Activated naive CD4-positive, alpha-beta T cell treated with anti-CD3 and anti-CD28 coated beads, Interleukin-2, amount 10 ng/mL, durations not matched to agents 7 days and 5 days (primary cell): ENCODE data around the gene CAMSAP2.

Experiments
- CTCF ChIA-PET: fragments of 350-600 bp; sonication (Branson Sonifier 250); formaldehyde crosslinking; loops from one replicate; lab custom pipeline; 2021; ENCODE audit warnings: antibody characterized with exemption; lab: Charles Lee
- DNase-seq: peaks from one replicate; pipeline ENCODE4 v3.0.0-alpha.2; 2020
- H3K27ac Mint-ChIP-seq: one replicate; pipeline ENCODE4 v1.8.0; 2021; ENCODE audit warnings: mild to moderate bottlenecking, moderate library complexity, mixed read lengths
- H3K27me3 Mint-ChIP-seq: one replicate; pipeline ENCODE4 v1.8.0; 2021; ENCODE audit warnings: mild to moderate bottlenecking, mixed read lengths
- H3K36me3 Mint-ChIP-seq: one replicate; pipeline ENCODE4 v1.8.0; 2021; ENCODE audit warnings: mixed read lengths
- H3K4me1 Mint-ChIP-seq: one replicate; pipeline ENCODE4 v1.8.0; 2021; ENCODE audit warnings: mixed read lengths
- H3K4me3 Mint-ChIP-seq: one replicate; pipeline ENCODE4 v1.8.0; 2021; ENCODE audit warnings: mild to moderate bottlenecking, moderate library complexity, mixed read lengths
- H3K9me3 Mint-ChIP-seq: one replicate; pipeline ENCODE4 v1.8.0; 2021; ENCODE audit warnings: mixed read lengths

CAMSAP2 gene

GRCh38 chr1:200819726-200820125 lies 81.0 kb downstream of the CAMSAP2 start:
- Mint-ChIP-seq H3K36me3 (no peaks in the 10 kb centered on the region), H3K4me3 (no peak overlapping the region), H3K4me1 (no peaks in the 10 kb centered on the region), H3K27me3 (no peaks in the 10 kb centered on the region), H3K9me3 (no peaks in the 10 kb centered on the region), H3K27ac (no peak overlapping the region)
- CTCF ChIA-PET = interaction anchor here (0.7 kb wide), 1 partner anchor 284 kb away, joined by 4 read pairs; no protein-coding TSS in a partner anchor
- no peak for DNase-seq

DNA sequence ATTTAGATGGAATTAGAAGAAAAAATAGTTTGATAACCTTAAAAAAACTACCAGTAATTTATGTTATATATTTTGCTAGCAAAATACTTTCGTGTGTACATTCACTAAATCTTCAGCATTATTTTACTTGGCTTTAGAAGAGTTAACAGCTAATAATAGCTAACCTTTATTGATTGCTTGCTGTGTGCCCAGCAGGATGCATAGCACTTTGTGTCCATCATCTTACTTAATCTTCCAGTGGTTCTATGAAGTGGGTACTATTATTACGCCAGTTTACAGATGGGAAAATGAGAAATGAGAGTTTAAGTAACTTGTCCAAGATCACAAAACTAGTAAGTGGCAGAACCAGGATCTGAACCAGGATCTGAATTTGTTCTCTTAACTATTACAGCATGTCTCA lies 92.4 kb downstream of the CAMSAP2 start:
- Mint-ChIP-seq H3K9me3 (no peaks in the 10 kb centered on the region), H3K27ac (no peak overlapping the region), H3K27me3 (no peaks in the 10 kb centered on the region), H3K36me3 (no peaks in the 10 kb centered on the region), H3K4me3 (no peak overlapping the region), H3K4me1 (no peaks in the 10 kb centered on the region)
- CTCF ChIA-PET = no interaction called here
- no peak for DNase-seq

- H3K27ac Mint-ChIP-seq = no peak overlapping the region
- no peaks in the 10 kb centered on the region for H3K27me3 Mint-ChIP-seq
- no peaks in the 10 kb centered on the region for H3K4me1 Mint-ChIP-seq
- no peaks in the 10 kb centered on the region for H3K9me3 Mint-ChIP-seq
- H3K4me3 Mint-ChIP-seq = no peak overlapping the region
- no peaks in the 10 kb centered on the region for H3K36me3 Mint-ChIP-seq
- DNase-seq = no peak
- CTCF ChIA-PET = no interaction called here
Observed at GRCh38 chr1:200834383-200834782, 95.7 kb downstream of the CAMSAP2 start.

GRCh38 chr1:200836213-200836612 lies 97.5 kb downstream of the CAMSAP2 start:
- no peak overlapping the region for H3K4me3 Mint-ChIP-seq
- H3K4me1 Mint-ChIP-seq = no peaks in the 10 kb centered on the region
- no peaks in the 10 kb centered on the region for H3K9me3 Mint-ChIP-seq
- no peaks in the 10 kb centered on the region for H3K36me3 Mint-ChIP-seq
- no peaks in the 10 kb centered on the region for H3K27me3 Mint-ChIP-seq
- CTCF ChIA-PET = no interaction called here
- DNase-seq = no peak
- no peak overlapping the region for H3K27ac Mint-ChIP-seq

GRCh38 chr1:200837931-200838571 lies 99.4 kb downstream of the CAMSAP2 start:
- H3K27ac Mint-ChIP-seq = no peak overlapping the region
- H3K4me3 Mint-ChIP-seq = no peak overlapping the region
- CTCF ChIA-PET = interaction anchor here (0.9 to 1.8 kb wide), 4 partner anchors 30 to 279 kb away, joined by 3 to 6 read pairs (median 5); no protein-coding TSS in a partner anchor
- H3K9me3 Mint-ChIP-seq = no peaks in the 10 kb centered on the region
- H3K36me3 Mint-ChIP-seq = no peaks in the 10 kb centered on the region
- no peak for DNase-seq
- H3K4me1 Mint-ChIP-seq = no peaks in the 10 kb centered on the region
- H3K27me3 Mint-ChIP-seq = no peaks in the 10 kb centered on the region

GRCh38 chr1:200838676-200839445 lies 100.2 kb downstream of the CAMSAP2 start:
- CTCF ChIA-PET = interaction anchor here (0.9 to 1.8 kb wide), 3 partner anchors 31 to 280 kb away, joined by 3 to 5 read pairs (median 5); no protein-coding TSS in a partner anchor
- Mint-ChIP-seq H3K27me3 (no peaks in the 10 kb centered on the region), H3K9me3 (no peaks in the 10 kb centered on the region), H3K4me3 (no peak overlapping the region), H3K4me1 (no peaks in the 10 kb centered on the region), H3K36me3 (no peaks in the 10 kb centered on the region), H3K27ac (no peak overlapping the region)
- DNase-seq = no peak

DNA sequence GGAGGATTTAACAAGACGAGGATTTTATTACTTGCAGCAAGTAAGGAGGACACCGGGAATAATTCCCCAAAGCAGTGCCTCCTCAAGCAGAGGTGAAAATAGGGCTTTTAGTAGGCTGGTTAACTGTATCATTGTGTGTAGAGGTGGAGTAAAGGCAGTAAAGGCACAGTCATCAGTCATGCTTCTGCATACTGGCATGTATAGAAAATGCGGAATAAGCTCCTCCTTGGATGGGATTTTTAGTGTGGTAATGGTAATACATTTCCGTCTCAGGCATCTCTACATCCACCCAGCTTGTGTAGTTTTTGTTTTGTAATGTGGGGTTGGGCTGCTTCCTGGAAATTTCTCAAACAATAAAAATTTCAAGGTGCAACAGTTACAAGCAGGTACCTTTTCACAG lies 106.7 kb downstream of the CAMSAP2 start:
- Mint-ChIP-seq H3K4me3 (no peak overlapping the region), H3K27me3 (no peaks in the 10 kb centered on the region), H3K27ac (no peak overlapping the region), H3K4me1 (no peaks in the 10 kb centered on the region), H3K9me3 (no peaks in the 10 kb centered on the region), H3K36me3 (no peaks in the 10 kb centered on the region)
- CTCF ChIA-PET = no interaction called here
- no peak for DNase-seq

GRCh38 chr1:200846398-200846797 lies 107.7 kb downstream of the CAMSAP2 start:
- H3K4me1 Mint-ChIP-seq = no peaks in the 10 kb centered on the region
- no peaks in the 10 kb centered on the region for H3K9me3 Mint-ChIP-seq
- no peak overlapping the region for H3K27ac Mint-ChIP-seq
- H3K27me3 Mint-ChIP-seq = no peaks in the 10 kb centered on the region
- no peak overlapping the region for H3K4me3 Mint-ChIP-seq
- no peaks in the 10 kb centered on the region for H3K36me3 Mint-ChIP-seq
- CTCF ChIA-PET = no interaction called here
- DNase-seq = no peak

DNA sequence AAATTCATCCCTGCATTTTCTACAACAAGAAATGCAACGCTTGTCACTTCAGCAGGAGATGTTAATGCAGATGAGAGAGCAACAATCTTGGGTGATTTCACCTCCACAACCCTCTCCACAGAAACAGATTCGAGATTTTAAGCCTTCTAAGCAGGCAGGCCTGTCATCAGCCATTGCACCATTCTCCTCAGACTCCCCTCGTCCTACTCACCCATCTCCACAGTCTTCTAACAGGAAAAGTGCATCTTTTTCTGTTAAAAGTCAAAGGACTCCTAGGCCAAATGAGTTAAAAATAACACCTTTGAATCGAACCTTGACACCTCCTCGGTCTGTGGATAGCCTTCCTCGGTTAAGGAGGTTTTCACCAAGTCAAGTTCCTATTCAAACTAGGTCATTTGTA lies 110.7 kb downstream of the CAMSAP2 start:
- Mint-ChIP-seq H3K27me3 (no peaks in the 10 kb centered on the region), H3K4me3 (no peak overlapping the region), H3K9me3 (no peaks in the 10 kb centered on the region), H3K36me3 (no peaks in the 10 kb centered on the region), H3K4me1 (no peaks in the 10 kb centered on the region), H3K27ac (no peak overlapping the region)
- CTCF ChIA-PET = no interaction called here
- no peak for DNase-seq

DNA sequence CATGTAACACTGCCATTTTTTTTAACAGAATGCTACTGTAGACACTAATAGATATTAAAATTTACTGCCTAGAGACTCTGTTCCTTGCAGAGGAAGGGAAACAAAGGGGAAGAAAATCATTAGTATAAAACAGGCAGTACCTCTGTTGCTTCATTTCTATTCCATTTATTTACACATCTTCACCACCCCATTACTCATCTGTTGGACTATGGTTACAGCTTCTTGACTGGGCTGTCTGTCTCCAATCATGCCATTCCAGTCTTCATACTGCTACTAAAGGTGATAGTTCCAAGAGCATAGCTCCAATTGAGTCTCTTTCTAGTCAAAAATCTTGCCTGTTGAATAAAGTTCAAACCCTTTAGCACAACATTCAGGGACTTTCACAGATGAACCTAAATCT lies 111.9 kb downstream of the CAMSAP2 start:
- Mint-ChIP-seq H3K4me3 (no peak overlapping the region), H3K27me3 (no peaks in the 10 kb centered on the region), H3K27ac (no peak overlapping the region), H3K4me1 (no peaks in the 10 kb centered on the region), H3K36me3 (no peaks in the 10 kb centered on the region), H3K9me3 (no peaks in the 10 kb centered on the region)
- DNase-seq = no peak
- CTCF ChIA-PET = no interaction called here

DNA sequence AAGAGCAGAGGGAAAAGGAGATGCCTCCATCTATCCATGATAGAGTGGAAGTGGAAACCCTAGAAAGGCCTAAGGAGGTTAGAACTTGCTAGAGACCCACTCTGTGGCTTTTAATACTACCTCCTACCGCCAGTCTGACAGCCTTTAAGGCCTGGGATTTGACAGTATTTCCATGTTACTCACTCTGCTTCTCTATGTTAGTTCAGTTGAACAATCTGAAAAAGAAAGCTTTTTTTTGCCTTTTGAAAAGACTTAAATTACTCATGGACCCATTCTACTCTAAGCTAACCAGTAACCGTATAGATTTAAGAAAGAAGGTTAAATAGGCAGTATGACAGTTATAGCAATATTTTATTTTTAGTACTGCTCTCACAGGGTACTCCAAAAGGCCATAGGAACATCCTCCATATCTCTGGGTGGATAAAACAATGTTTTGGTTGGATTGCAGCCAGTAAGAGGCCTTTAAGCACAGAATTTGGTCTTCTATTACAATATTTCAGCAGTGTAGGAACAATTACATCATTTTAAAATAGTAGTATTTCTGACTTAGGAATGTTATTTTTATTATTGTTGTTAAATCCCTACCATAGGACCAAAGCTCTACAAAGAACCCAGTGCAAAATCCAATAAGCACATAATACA lies 118.1 kb downstream of the CAMSAP2 start:
- Mint-ChIP-seq H3K4me3 (no peak overlapping the region), H3K9me3 (no peaks in the 10 kb centered on the region), H3K36me3 (no peaks in the 10 kb centered on the region), H3K27ac (no peak overlapping the region), H3K4me1 (no peaks in the 10 kb centered on the region), H3K27me3 (no peaks in the 10 kb centered on the region)
- CTCF ChIA-PET = no interaction called here
- no peak for DNase-seq

DNA sequence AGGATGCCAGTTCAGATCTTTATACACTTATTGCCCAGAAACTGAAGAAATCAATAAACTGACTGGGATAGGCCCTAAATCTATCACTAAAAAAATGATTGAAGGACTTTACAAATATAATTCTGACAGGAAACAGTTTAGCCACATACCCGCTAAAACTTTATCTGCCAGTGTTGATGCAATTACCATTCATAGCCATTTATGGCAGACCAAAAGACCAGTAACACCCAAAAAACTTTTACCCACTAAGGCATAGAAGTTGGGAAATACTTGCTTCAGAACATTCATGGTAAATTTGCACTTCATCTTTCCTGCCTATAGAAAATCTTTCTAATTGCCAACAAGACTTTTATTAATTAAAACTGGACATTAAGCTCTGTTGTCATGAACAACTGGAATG lies 119.1 kb downstream of the CAMSAP2 start:
- H3K27me3 Mint-ChIP-seq = no peaks in the 10 kb centered on the region
- no peak overlapping the region for H3K27ac Mint-ChIP-seq
- H3K4me3 Mint-ChIP-seq = no peak overlapping the region
- H3K4me1 Mint-ChIP-seq = peaks cover 6% of the 10 kb centered on the region
- no peaks in the 10 kb centered on the region for H3K36me3 Mint-ChIP-seq
- DNase-seq = no peak
- CTCF ChIA-PET = no interaction called here
- H3K9me3 Mint-ChIP-seq = no peaks in the 10 kb centered on the region

GRCh38 chr1:200861937-200862647 lies 123.4 kb downstream of the CAMSAP2 start:
- CTCF ChIA-PET = no interaction called here
- peaks cover 19% of the 10 kb centered on the region for H3K4me1 Mint-ChIP-seq
- H3K4me3 Mint-ChIP-seq = no peak overlapping the region
- DNase-seq = no peak
- peaks cover 16% of the 10 kb centered on the region for H3K27me3 Mint-ChIP-seq
- H3K9me3 Mint-ChIP-seq = no peaks in the 10 kb centered on the region
- no peaks in the 10 kb centered on the region for H3K36me3 Mint-ChIP-seq
- no peak overlapping the region for H3K27ac Mint-ChIP-seq

DNA sequence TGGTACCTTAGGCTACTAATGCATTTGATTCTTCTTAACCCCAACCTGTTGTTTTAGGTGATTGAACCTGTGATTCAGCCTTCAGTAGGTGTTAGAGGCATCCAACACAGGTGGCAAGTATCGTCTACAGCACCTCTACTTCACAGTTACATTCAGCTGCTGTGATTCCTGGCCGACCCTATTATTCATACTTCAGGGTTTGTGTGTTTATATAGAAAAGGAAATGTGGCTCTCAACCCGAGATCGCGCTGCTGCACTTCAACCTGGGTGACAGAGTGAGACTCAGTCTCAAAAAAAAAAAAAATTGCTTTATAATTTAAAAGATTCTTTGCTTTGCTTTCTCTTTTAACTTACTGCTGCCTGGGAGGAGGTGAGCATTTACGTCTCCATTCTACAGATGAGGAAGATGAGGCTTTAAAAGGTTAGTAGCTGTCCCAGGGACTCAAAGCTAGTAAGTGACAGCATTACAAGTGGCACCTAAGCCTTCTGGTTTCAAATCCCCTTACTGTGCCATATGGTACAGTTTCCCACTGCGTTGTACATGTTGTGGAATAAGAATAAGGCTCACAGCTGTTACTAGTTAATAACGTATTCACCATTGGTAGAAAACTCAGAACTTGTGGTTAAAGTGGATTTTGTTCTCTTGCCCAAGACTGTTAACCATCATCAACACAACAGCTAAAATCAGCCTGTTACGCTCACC lies 124.2 kb downstream of the CAMSAP2 start:
- Mint-ChIP-seq H3K27ac (no peak overlapping the region), H3K4me3 (no peak overlapping the region), H3K36me3 (no peaks in the 10 kb centered on the region), H3K4me1 (peaks cover 22% of the 10 kb centered on the region), H3K27me3 (peaks cover 24% of the 10 kb centered on the region), H3K9me3 (no peaks in the 10 kb centered on the region)
- CTCF ChIA-PET = no interaction called here
- no peak for DNase-seq
